Loucy (cell line): ENCODE data around the gene DNAH1.

ENCODE experiments used
- H2AFZ ChIP-seq: fragments of 200-600 bp; sonication (generic); 2 replicates; pipeline ENCODE4 v1.6.0; 2016; ENCODE audit warnings: antibody characterized with exemption, mild to moderate bottlenecking, low read length, moderate library complexity
- H3F3A ChIP-seq: fragments of 200-600 bp; 2 replicates; pipeline ENCODE4 v1.6.0; 2016; ENCODE audit warnings: antibody characterized with exemption, low read depth, mild to moderate bottlenecking
- H3K27me3 ChIP-seq: fragments of 200-600 bp; sonication (generic); 2 replicates; pipeline ENCODE4 v1.6.1; 2014; ENCODE audit warnings: low read length, mild to moderate bottlenecking; ENCODE audit not compliant: insufficient read depth, poor library complexity, severe bottlenecking
- H3K36me3 ChIP-seq: fragments of 200-600 bp; sonication (generic); 2 replicates; pipeline ENCODE4 v1.6.1; 2016; ENCODE audit warnings: low read length; ENCODE audit not compliant: insufficient read depth
- H3K4me1 ChIP-seq: fragments of 200-600 bp; sonication (generic); 2 replicates; pipeline ENCODE4 v1.5.1; 2014; ENCODE audit warnings: low read length, mild to moderate bottlenecking; ENCODE audit not compliant: insufficient read depth, poor library complexity, severe bottlenecking
- H3K4me2 ChIP-seq: fragments of 200-600 bp; sonication (generic); 2 replicates; pipeline ENCODE4 v1.6.0; 2014; ENCODE audit warnings: antibody characterized with exemption, low read length, low read depth, mild to moderate bottlenecking; ENCODE audit not compliant: poor library complexity, severe bottlenecking
- H3K4me3 ChIP-seq: fragments of 200-600 bp; sonication (generic); 2 replicates; pipeline ENCODE4 v1.5.1; 2014; ENCODE audit warnings: low read length, mild to moderate bottlenecking, mixed read lengths; ENCODE audit not compliant: poor library complexity, severe bottlenecking
- H3K79me2 ChIP-seq: fragments of 200-600 bp; sonication (generic); 2 replicates; pipeline ENCODE4 v1.6.1; 2014; ENCODE audit warnings: low read length; ENCODE audit not compliant: insufficient read depth
- H3K9ac ChIP-seq: fragments of 200-600 bp; sonication (generic); 2 replicates; pipeline ENCODE4 v1.6.0; 2014; ENCODE audit warnings: mild to moderate bottlenecking, low read depth, low read length, moderate library complexity; ENCODE audit not compliant: poor library complexity, severe bottlenecking
- H3K9me2 ChIP-seq: fragments of 200-600 bp; sonication (generic); replicated peaks from 2 replicates; pipeline ENCODE4 v1.6.1; 2016; ENCODE audit warnings: low read depth, low read length, mixed read lengths
- H3K9me3 ChIP-seq: fragments of 200-600 bp; sonication (generic); 2 replicates; pipeline ENCODE4 v1.6.1; 2014; ENCODE audit warnings: mild to moderate bottlenecking, antibody characterized with exemption, low read length, low read depth; ENCODE audit not compliant: insufficient read depth
- H4K20me1 ChIP-seq: fragments of 200-600 bp; sonication (generic); 2 replicates; pipeline ENCODE4 v1.6.0; 2014; ENCODE audit warnings: antibody characterized with exemption, low read length, mild to moderate bottlenecking; ENCODE audit not compliant: insufficient read depth, poor library complexity, severe bottlenecking
- CTCF ChIP-seq: fragments of 200-600 bp; sonication (generic); conservative IDR thresholded peaks from 2 replicates; pipeline ENCODE4 v1.5.1; 2014; ENCODE audit warnings: mild to moderate bottlenecking, antibody characterized with exemption, low read length
- EZH2phosphoT487 ChIP-seq: fragments of 200-600 bp; IDR thresholded peaks from 2 replicates; pipeline ENCODE4 v1.6.1; 2018; ENCODE audit warnings: antibody characterized with exemption, mild to moderate bottlenecking, moderate library complexity, borderline replicate concordance

The DNAH1 gene

GRCh38 chr3:52341123-52341522 lies 25.0 kb downstream of the DNAH1 start:
- H3K36me3 ChIP-seq: no peaks in the 10 kb centered on the region
- H4K20me1 ChIP-seq: no peaks in the 10 kb centered on the region
- H2AFZ ChIP-seq: no peak overlapping the region
- no peaks in the 10 kb centered on the region for H3F3A ChIP-seq
- no peak overlapping the region for H3K4me2 ChIP-seq
- no peaks in the 10 kb centered on the region for H3K4me1 ChIP-seq
- H3K27me3 ChIP-seq: no peaks in the 10 kb centered on the region
- H3K9me3 ChIP-seq: no peaks in the 10 kb centered on the region
- H3K4me3 ChIP-seq: no peak overlapping the region
- no peak overlapping the region for H3K9ac ChIP-seq
- H3K79me2 ChIP-seq: no peaks in the 10 kb centered on the region
- TF ChIP-seq CTCF (no peak), EZH2phosphoT487 (no peak)
- no peaks in the 10 kb centered on the region for H3K9me2 ChIP-seq

GRCh38 chr3:52343946-52344600 lies 28.0 kb downstream of the DNAH1 start:
- Histone ChIP-seq H3K9me3 (no peaks in the 10 kb centered on the region), H4K20me1 (no peaks in the 10 kb centered on the region), H3K4me2 (no peak overlapping the region), H2AFZ (no peak overlapping the region), H3K4me3 (no peak overlapping the region), H3F3A (no peaks in the 10 kb centered on the region), H3K79me2 (no peaks in the 10 kb centered on the region), H3K4me1 (no peaks in the 10 kb centered on the region), H3K27me3 (no peaks in the 10 kb centered on the region), H3K9ac (no peak overlapping the region), H3K9me2 (no peaks in the 10 kb centered on the region), H3K36me3 (no peaks in the 10 kb centered on the region)
- TF ChIP-seq EZH2phosphoT487 (no peak), CTCF (no peak)

GRCh38 chr3:52345521-52346109 lies 29.5 kb downstream of the DNAH1 start:
- Histone ChIP-seq H3K9ac (no peak overlapping the region), H4K20me1 (no peaks in the 10 kb centered on the region), H2AFZ (no peak overlapping the region), H3F3A (no peaks in the 10 kb centered on the region), H3K36me3 (no peaks in the 10 kb centered on the region), H3K4me3 (no peak overlapping the region), H3K9me2 (no peaks in the 10 kb centered on the region), H3K4me1 (no peaks in the 10 kb centered on the region), H3K9me3 (no peaks in the 10 kb centered on the region), H3K79me2 (no peaks in the 10 kb centered on the region), H3K27me3 (no peaks in the 10 kb centered on the region), H3K4me2 (no peak overlapping the region)
- TF ChIP-seq CTCF: no peak
- TF ChIP-seq EZH2phosphoT487: no peak
